Measurements from ENCODE around the gene BAHCC1.

- TF ChIP-seq CTCF (conservative IDR thresholded peaks at IDR 0.05; ENCODE audit: low read depth, low read length) (no peak), SMC3 (IDR thresholded peaks at IDR 0.05; ENCODE audit: low read depth, low read length) (no peak), CHD1 (IDR thresholded peaks at IDR 0.05; ENCODE audit: low read depth, low read length) (no peak), FOS (IDR thresholded peaks at IDR 0.05; ENCODE audit: low read depth, low read length) (no peak), RCOR1 (IDR thresholded peaks at IDR 0.05; ENCODE audit: insufficient replicate concordance, low read length) (no peak), POLR2A (IDR thresholded peaks at IDR 0.05; ENCODE audit: low read depth, low read length) (no peak), MAFK (IDR thresholded peaks at IDR 0.05; ENCODE audit: low read depth, low read length) (no peak), RAD21 (IDR thresholded peaks at IDR 0.05; ENCODE audit: low read length) (no peak)
Measured at GRCh38 chr17:81469266-81469665, 74.0 kb downstream of the BAHCC1 start.
